Thymus (tissue), 11 donors: Measurements from ENCODE around the gene C1QTNF4. TPM values are rescaled to one million over a fixed set of nuclear protein-coding genes. Genes with fewer than 3 reads are reported as not detected.
A peak's percentile ranks its signal among the peaks of the same experiment; 100 is the strongest.
"Not testable (repeated sequence)": the region's sequence is repeated elsewhere in the genome, so short reads cannot be mapped to it uniquely, and the experiment has no call there.

ENCODE experiments used
- DNase-seq, 9 donors: peaks; one replicate each; pipeline ENCODE4 v3.0.0-alpha.2; 2013; ENCODE audit warnings: low spot score in 9 of 9, low read depth in 6 of 9, missing footprints in 1 of 9
- H3K27ac ChIP-seq, 2 donors: one replicate each; pipeline ENCODE4 v1.5.1; 2013; ENCODE audit warnings: control low read depth in 1 of 2, low read depth in 1 of 2, low read length in 1 of 2, mild to moderate bottlenecking in 1 of 2, moderate library complexity in 1 of 2
- H3K27me3 ChIP-seq, 2 donors: one replicate each; pipeline ENCODE4 v1.5.1; 2013; ENCODE audit warnings: low read length in 1 of 2; ENCODE audit not compliant: control insufficient read depth in 2 of 2, insufficient read depth in 1 of 2
- H3K36me3 ChIP-seq, 2 donors: one replicate each; pipeline ENCODE4 v1.5.1; 2013; ENCODE audit warnings: low read length in 1 of 2, mild to moderate bottlenecking in 1 of 2, moderate library complexity in 1 of 2; ENCODE audit not compliant: control insufficient read depth in 2 of 2, insufficient read depth in 2 of 2
- H3K4me1 ChIP-seq, 2 donors: one replicate each; pipeline ENCODE4 v1.5.1; 2013; ENCODE audit warnings: low read length in 2 of 2; ENCODE audit not compliant: control insufficient read depth in 2 of 2, insufficient read depth in 2 of 2
- H3K4me3 ChIP-seq, 2 donors: one replicate each; pipeline ENCODE4 v1.5.1; 2013; ENCODE audit warnings: low read length in 2 of 2, control low read depth in 1 of 2, mild to moderate bottlenecking in 1 of 2
- H3K9me3 ChIP-seq, 2 donors: one replicate each; pipeline ENCODE4 v1.5.1; 2013; ENCODE audit warnings: low read length in 1 of 2, mild to moderate bottlenecking in 1 of 2; ENCODE audit not compliant: control insufficient read depth in 2 of 2, insufficient read depth in 1 of 2
- WGBS: extraction: QIAGEN DNeasy Blood & Tissue Kit; methylation state at CpG from one replicate; pipeline ENCODE4 v1.1.7; 2013; 5-methylcytosine and 5-hydroxymethylcytosine counted together
- polyA plus RNA-seq: library from polyadenylated mRNA; stranded (reverse); fragments of 200-250 nt; gene quantifications from one replicate; pipeline ENCODE4 v1.2.3, GENCODE V29; 2013
- total RNA-seq: library from RNA; stranded (reverse); fragments of 120-200 nt; gene quantifications from one replicate; pipeline ENCODE4 v1.2.4, GENCODE V29; 2013
- donor health status: healthy.

C1QTNF4 gene
- total and polyA plus RNA-seq, 2 donors = 1.3 to 2.6 TPM

DNA sequence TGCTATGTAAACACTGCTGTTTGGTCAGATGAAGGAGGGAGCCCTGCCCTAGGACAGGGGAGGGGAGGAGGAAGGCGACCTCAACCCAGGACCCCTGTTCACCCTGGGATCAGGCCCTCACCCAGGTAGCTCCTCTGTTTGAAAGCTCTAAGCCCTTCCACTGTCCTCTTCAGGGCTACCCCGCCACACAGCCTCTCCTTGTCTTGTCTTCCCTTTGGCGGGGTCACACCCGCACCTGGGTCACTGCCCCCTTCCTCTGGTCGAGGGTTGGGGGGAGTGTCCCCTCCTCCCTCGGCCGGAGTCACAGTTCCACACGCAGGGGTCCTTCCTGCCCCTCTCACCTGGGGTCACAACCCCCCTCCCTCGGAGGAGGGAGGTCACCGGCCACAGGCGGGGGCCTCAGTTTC lies 29.3 kb downstream of the C1QTNF4 start:
- WGBS = 12% methylated on average over 11 of the region's 11 CpGs
- Histone ChIP-seq H3K27me3 (no peaks in the 10 kb centered on the region), H3K4me1 (peaks cover 6 to 12% of the 10 kb centered on the region in 2 donors), H3K36me3 (peaks cover 5 to 10% of the 10 kb centered on the region in 2 donors), H3K27ac (peak overlapping the region in 1 of 2 donors; percentile 37), H3K9me3 (no peaks in the 10 kb centered on the region), H3K4me3 (peak overlapping the region; percentile 71 to 89)
- no peak for DNase-seq

GRCh38 chr11:47564366-47564765 lies 29.8 kb downstream of the C1QTNF4 start:
- H3K36me3 ChIP-seq, DNase-seq, H3K4me3 ChIP-seq: not testable (repeated sequence)

GRCh38 chr11:47562393-47562792 lies 31.8 kb downstream of the C1QTNF4 start:
- not testable (repeated sequence) for H3K27ac ChIP-seq, H3K36me3 ChIP-seq, H3K4me3 ChIP-seq, H3K27me3 ChIP-seq, H3K9me3 ChIP-seq, DNase-seq
- peaks cover 6 to 12% of the 10 kb centered on the region in 2 donors for H3K4me1 ChIP-seq
- WGBS = 98% methylated on average over 4 of the region's 4 CpGs

More at GRCh38 chr11:47564366-47564765, 29.8 kb downstream of the C1QTNF4 start:
- not testable (repeated sequence) for H3K27me3 ChIP-seq, H3K9me3 ChIP-seq, H3K27ac ChIP-seq
- H3K4me1 ChIP-seq = peaks cover 6 to 12% of the 10 kb centered on the region in 2 donors
- WGBS = 97% methylated on average over 10 of the region's 10 CpGs

GRCh38 chr11:47560426-47560825 lies 33.8 kb downstream of the C1QTNF4 start:
- H3K9me3 ChIP-seq = no peaks in the 10 kb centered on the region
- WGBS = 96% methylated on average over 2 of the region's 2 CpGs
- H3K4me1 ChIP-seq = peaks cover 6% of the 10 kb centered on the region in 2 donors
- H3K27me3 ChIP-seq = no peaks in the 10 kb centered on the region
- no peak overlapping the region for H3K4me3 ChIP-seq
- DNase-seq = no peak
- no peak overlapping the region for H3K27ac ChIP-seq
- no peaks in the 10 kb centered on the region for H3K36me3 ChIP-seq

GRCh38 chr11:47558695-47559094 lies 35.5 kb downstream of the C1QTNF4 start:
- WGBS = 98% methylated on average over 1 of the region's 1 CpG
- Histone ChIP-seq H3K36me3 (no peaks in the 10 kb centered on the region), H3K9me3 (no peaks in the 10 kb centered on the region), H3K4me3 (no peak overlapping the region), H3K27ac (no peak overlapping the region), H3K27me3 (no peaks in the 10 kb centered on the region), H3K4me1 (no peaks in the 10 kb centered on the region)
- no peak for DNase-seq

DNA sequence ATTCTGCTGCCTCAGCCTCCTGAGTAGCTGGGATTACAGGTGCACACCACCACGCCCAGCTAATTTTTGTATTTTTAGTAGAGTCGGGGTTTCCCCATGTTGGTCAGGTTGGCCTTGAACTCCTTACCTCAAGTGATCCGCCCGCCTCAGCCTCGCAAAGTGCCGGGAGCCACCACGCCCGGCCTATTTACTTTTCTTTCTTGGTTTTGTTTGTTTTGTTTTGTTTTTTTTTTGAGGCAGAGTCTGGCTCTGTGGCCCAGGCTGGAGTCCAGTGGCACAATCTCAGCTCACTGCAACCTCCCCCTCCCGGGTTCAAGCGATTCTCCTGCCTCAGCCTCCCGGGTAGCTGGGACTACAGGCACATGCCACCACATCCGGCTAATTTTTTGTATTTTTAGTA lies 37.2 kb downstream of the C1QTNF4 start:
- 96% methylated on average over 12 of the region's 12 CpGs for WGBS
- H3K27ac ChIP-seq, H3K27me3 ChIP-seq, DNase-seq, H3K36me3 ChIP-seq, H3K4me3 ChIP-seq, H3K9me3 ChIP-seq, H3K4me1 ChIP-seq: not testable (repeated sequence)

GRCh38 chr11:47553406-47553743 lies 40.8 kb downstream of the C1QTNF4 start:
- 25% methylated on average over 9 of the region's 9 CpGs for WGBS
- peaks cover 22 to 26% of the 10 kb centered on the region in 2 donors for H3K4me1 ChIP-seq
- H3K36me3 ChIP-seq = peaks cover 3 to 16% of the 10 kb centered on the region in 2 donors

DNA sequence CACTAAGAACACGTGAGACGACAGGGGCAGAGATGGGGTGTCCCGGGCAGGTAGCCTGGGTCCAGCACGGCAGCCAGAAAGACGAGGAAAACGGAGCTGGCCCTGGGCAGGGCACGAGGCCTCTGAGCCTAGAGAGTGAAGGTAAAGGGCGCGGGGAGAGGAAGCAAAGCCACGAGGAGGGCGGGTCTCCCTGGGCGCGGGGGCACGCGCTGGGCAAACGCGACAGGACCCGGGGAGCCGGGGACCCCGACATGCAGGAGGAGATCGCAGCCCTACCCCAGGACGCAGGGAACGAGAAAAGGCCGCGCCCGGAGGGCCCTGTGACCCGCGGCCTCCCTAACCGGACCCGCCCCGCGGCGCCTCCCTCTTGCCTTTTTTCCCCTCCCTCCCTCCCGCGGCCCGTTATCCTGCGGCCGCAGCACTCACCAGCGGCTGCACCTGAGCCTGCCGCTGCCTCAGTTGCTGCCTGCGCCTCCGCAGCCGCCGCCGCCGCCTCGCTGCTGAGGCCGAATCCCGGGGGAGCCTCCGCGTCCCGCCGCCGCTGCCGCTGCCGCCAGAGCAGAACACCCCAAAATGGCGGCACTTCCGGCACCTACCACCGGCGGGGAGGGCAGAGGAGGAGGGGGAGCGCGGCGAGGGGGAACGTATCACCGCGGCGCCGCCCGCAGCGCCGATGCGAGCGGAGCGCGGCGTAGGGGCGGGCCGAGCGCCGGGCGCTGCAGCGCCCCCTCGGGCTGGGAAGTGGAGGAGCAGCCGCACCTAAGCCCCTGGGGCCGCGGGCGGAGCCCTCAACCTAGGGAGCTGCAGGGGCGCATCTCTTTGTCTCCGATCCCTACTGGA lies 41.4 kb downstream of the C1QTNF4 start, which contains the start of gene CELF1:
TSS of gene CELF1 (minus strand) at position 567 of the 840 bp plus-strand sequence. CDS start 53,609 bp downstream, outside the sequence.
- Histone ChIP-seq H3K27me3 (no peaks in the 10 kb centered on the region), H3K4me3 (peak within 1 kb of the TSS; percentile 94 to 98), H3K9me3 (peaks cover 0 to 3% of the 10 kb centered on the region in 2 donors), H3K4me1 (peaks cover 22 to 26% of the 10 kb centered on the region in 2 donors), H3K36me3 (peaks cover 3 to 16% of the 10 kb centered on the region in 2 donors), H3K27ac (peak within 1 kb of the TSS; percentile 85 to 94)
- DNase-seq = peak; percentile 66 to 96 (median 89)
- WGBS = under 1% methylated on average over 89 of the region's 89 CpGs

More at GRCh38 chr11:47553406-47553743, 40.8 kb downstream of the C1QTNF4 start:
- H3K27ac ChIP-seq = peak overlapping the region; percentile 57 to 80
- peaks cover 0 to 3% of the 10 kb centered on the region in 2 donors for H3K9me3 ChIP-seq
- H3K27me3 ChIP-seq = no peaks in the 10 kb centered on the region
- DNase-seq = peak in 1 of 9 donors; percentile 26
- peak overlapping the region; percentile 94 to 98 for H3K4me3 ChIP-seq

DNA sequence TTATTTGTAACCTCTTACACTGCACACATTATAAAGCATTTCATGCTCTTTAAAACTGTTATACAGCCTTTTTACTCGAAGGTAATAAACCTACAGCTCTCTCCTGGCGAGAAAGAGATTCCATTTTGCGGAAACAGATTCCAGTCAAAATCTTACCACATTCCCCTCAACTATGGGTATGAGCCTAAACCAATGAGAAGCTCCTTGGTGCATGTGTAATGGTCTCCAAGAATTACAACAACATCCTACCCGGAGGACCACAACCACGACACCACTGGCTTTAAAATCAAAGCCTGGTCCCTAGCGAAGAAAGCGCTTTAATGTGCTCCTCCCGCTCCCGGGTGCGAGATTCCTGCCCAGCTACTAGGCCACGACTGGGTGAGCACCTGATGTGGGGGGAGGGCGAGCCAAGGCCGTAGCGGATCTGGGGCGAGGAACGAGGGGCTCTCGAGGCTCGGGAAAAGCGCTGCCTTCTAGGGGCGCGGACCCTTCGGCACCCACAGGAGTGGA lies 42.1 kb downstream of the C1QTNF4 start:
- H3K27ac ChIP-seq = peak overlapping the region; percentile 85 to 94

More for the DNA sequence above, 42.1 kb downstream of the C1QTNF4 start:
- H3K4me1 ChIP-seq = peaks cover 22 to 26% of the 10 kb centered on the region in 2 donors
- peak overlapping the region; percentile 94 to 98 for H3K4me3 ChIP-seq
- 4% methylated on average over 22 of the region's 22 CpGs for WGBS
- peaks cover 0 to 3% of the 10 kb centered on the region in 2 donors for H3K9me3 ChIP-seq
- DNase-seq = peak in 2 of 9 donors; percentile 15 to 16
- no peaks in the 10 kb centered on the region for H3K27me3 ChIP-seq
- peaks cover 3 to 16% of the 10 kb centered on the region in 2 donors for H3K36me3 ChIP-seq
